Activated T-helper 2 cell treated with anti-CD3 and anti-CD28 coated beads, Interferon-gamma antibody, Interleukin-2, Interleukin-4, amounts not matched to agents 10 μg/mL and 5 μg/mL and 100 μg/mL, durations not matched to agents 14 hours and 24 hours and 36 hours (primary cell): Measurements from ENCODE around the gene PPP2R2C. TPM values are rescaled to one million over a fixed set of nuclear protein-coding genes. Genes with fewer than 3 reads are reported as not detected.

Source experiments
- DNase-seq: peaks from one replicate; pipeline ENCODE4 v3.0.0; 2021; ENCODE audit warnings: low spot score
- H3K27ac Mint-ChIP-seq: one replicate; pipeline ENCODE4 v1.8.0; 2021; ENCODE audit warnings: mixed read lengths
- H3K27me3 Mint-ChIP-seq: one replicate; pipeline ENCODE4 v1.8.0; 2021; ENCODE audit warnings: low read depth, mixed read lengths
- H3K36me3 Mint-ChIP-seq: one replicate; pipeline ENCODE4 v1.8.0; 2021; ENCODE audit warnings: low read depth, mixed read lengths
- H3K4me1 Mint-ChIP-seq: one replicate; pipeline ENCODE4 v1.8.0; 2021; ENCODE audit warnings: low read depth, mixed read lengths
- H3K4me3 Mint-ChIP-seq: one replicate; pipeline ENCODE4 v1.8.0; 2021; ENCODE audit warnings: low read depth, mild to moderate bottlenecking, moderate library complexity, mixed read lengths
- H3K9me3 Mint-ChIP-seq: one replicate; pipeline ENCODE4 v1.8.0; 2021; ENCODE audit warnings: mixed read lengths
- intact Hi-C: fragments of 100-400 bp; cut with micrococcal nuclease; formaldehyde crosslinking; loops from one replicate; pipeline ENCODE4 v1.15.1; 2023
- total RNA-seq: library from RNA; stranded (reverse); gene quantifications from 2 replicates; pipeline ENCODE4 v1.2.3, GENCODE V29; 2022

Gene PPP2R2C
- total RNA-seq, 1 donor from 2014 or later, result not detected

GRCh38 chr4:6491235-6491634 is 18.8 kb upstream of the PPP2R2C start:
- intact Hi-C loops, result no loop called here

GRCh38 chr4:6489927-6490326 is 17.5 kb upstream of the PPP2R2C start:
- Mint-ChIP-seq H3K27me3 (peaks cover 22% of the 10 kb centered on the region), H3K4me3 (no peak overlapping the region), H3K9me3 (no peaks in the 10 kb centered on the region), H3K27ac (no peak overlapping the region), H3K4me1 (no peaks in the 10 kb centered on the region), H3K36me3 (no peaks in the 10 kb centered on the region)
- DNase-seq, result no peak
- intact Hi-C loops, result no loop called here

More at GRCh38 chr4:6491235-6491634, 18.8 kb upstream of the PPP2R2C start:
- no peak for DNase-seq
- Mint-ChIP-seq H3K36me3 (no peaks in the 10 kb centered on the region), H3K9me3 (no peaks in the 10 kb centered on the region), H3K27ac (no peak overlapping the region), H3K4me3 (no peak overlapping the region), H3K27me3 (peaks cover 13% of the 10 kb centered on the region), H3K4me1 (no peaks in the 10 kb centered on the region)

- Mint-ChIP-seq H3K4me3 (no peak overlapping the region), H3K9me3 (no peaks in the 10 kb centered on the region), H3K27me3 (peaks cover 27% of the 10 kb centered on the region), H3K36me3 (no peaks in the 10 kb centered on the region), H3K27ac (no peak overlapping the region), H3K4me1 (no peaks in the 10 kb centered on the region)
- no peak for DNase-seq
- intact Hi-C loops, result no loop called here
Observed at GRCh38 chr4:6487466-6487865, 15.1 kb upstream of the PPP2R2C start.

GRCh38 chr4:6480534-6481088 is 8.2 kb upstream of the PPP2R2C start:
- Mint-ChIP-seq H3K27ac (no peak overlapping the region), H3K36me3 (no peaks in the 10 kb centered on the region), H3K4me3 (no peak overlapping the region), H3K27me3 (peaks cover 15% of the 10 kb centered on the region), H3K4me1 (no peaks in the 10 kb centered on the region), H3K9me3 (no peaks in the 10 kb centered on the region)
- no peak for DNase-seq
- intact Hi-C loops, result no loop called here

GRCh38 chr4:6478546-6479220 is 6.3 kb upstream of the PPP2R2C start:
- intact Hi-C loops, result no loop called here
- DNase-seq, result no peak
- no peaks in the 10 kb centered on the region for H3K36me3 Mint-ChIP-seq
- no peak overlapping the region for H3K27ac Mint-ChIP-seq
- H3K9me3 Mint-ChIP-seq, result no peaks in the 10 kb centered on the region
- H3K4me1 Mint-ChIP-seq, result no peaks in the 10 kb centered on the region
- no peak overlapping the region for H3K4me3 Mint-ChIP-seq
- H3K27me3 Mint-ChIP-seq, result peaks cover 16% of the 10 kb centered on the region

- Mint-ChIP-seq H3K4me3 (no peak overlapping the region), H3K9me3 (no peaks in the 10 kb centered on the region), H3K27ac (no peak overlapping the region), H3K27me3 (peaks cover 27% of the 10 kb centered on the region), H3K4me1 (no peaks in the 10 kb centered on the region), H3K36me3 (no peaks in the 10 kb centered on the region)
- no peak for DNase-seq
- intact Hi-C loops, result no loop called here
Observed at GRCh38 chr4:6476893-6477292, 4.5 kb upstream of the PPP2R2C start.

GRCh38 chr4:6475492-6476020 is 3.1 kb upstream of the PPP2R2C start:
- Mint-ChIP-seq H3K27ac (no peak overlapping the region), H3K4me3 (no peak overlapping the region), H3K9me3 (no peaks in the 10 kb centered on the region), H3K36me3 (no peaks in the 10 kb centered on the region), H3K4me1 (no peaks in the 10 kb centered on the region), H3K27me3 (peaks cover 21% of the 10 kb centered on the region)
- intact Hi-C loops, result no loop called here
- DNase-seq, result no peak

- H3K9me3 Mint-ChIP-seq, result no peaks in the 10 kb centered on the region
- no peaks in the 10 kb centered on the region for H3K36me3 Mint-ChIP-seq
- no peak overlapping the region for H3K27ac Mint-ChIP-seq
- no peak overlapping the region for H3K4me3 Mint-ChIP-seq
- H3K4me1 Mint-ChIP-seq, result no peaks in the 10 kb centered on the region
- H3K27me3 Mint-ChIP-seq, result peaks cover 27% of the 10 kb centered on the region
- DNase-seq, result no peak
- intact Hi-C loops, result no loop called here
Observed at GRCh38 chr4:6474705-6475457, 2.5 kb upstream of the PPP2R2C start.

- intact Hi-C loops, result no loop called here
- Mint-ChIP-seq H3K36me3 (no peaks in the 10 kb centered on the region), H3K9me3 (no peaks in the 10 kb centered on the region), H3K4me1 (no peaks in the 10 kb centered on the region), H3K27me3 (peaks cover 35% of the 10 kb centered on the region), H3K27ac (no peak overlapping the region), H3K4me3 (no peak overlapping the region)
- DNase-seq, result no peak
Observed at GRCh38 chr4:6474053-6474568, 1.7 kb upstream of the PPP2R2C start.

- Mint-ChIP-seq H3K4me1 (no peaks in the 10 kb centered on the region), H3K27me3 (peaks cover 39% of the 10 kb centered on the region), H3K27ac (no peak overlapping the region), H3K9me3 (no peaks in the 10 kb centered on the region), H3K4me3 (no peak overlapping the region), H3K36me3 (no peaks in the 10 kb centered on the region)
- no peak for DNase-seq
- intact Hi-C loops, result no loop called here
Observed at GRCh38 chr4:6473264-6474052, 1.0 kb upstream of the PPP2R2C start.

GRCh38 chr4:6472008-6472386 is 417 bp downstream of the PPP2R2C start:
- Mint-ChIP-seq H3K27ac (no peak overlapping the region), H3K9me3 (no peaks in the 10 kb centered on the region), H3K4me3 (no peak overlapping the region), H3K27me3 (peaks cover 39% of the 10 kb centered on the region), H3K36me3 (no peaks in the 10 kb centered on the region), H3K4me1 (no peaks in the 10 kb centered on the region)
- intact Hi-C loops, result no loop called here
- no peak for DNase-seq

GRCh38 chr4:6471307-6472007 is 957 bp downstream of the PPP2R2C start:
- peaks cover 40% of the 10 kb centered on the region for H3K27me3 Mint-ChIP-seq
- no peaks in the 10 kb centered on the region for H3K4me1 Mint-ChIP-seq
- no peaks in the 10 kb centered on the region for H3K9me3 Mint-ChIP-seq
- intact Hi-C loops, result no loop called here
- H3K27ac Mint-ChIP-seq, result no peak overlapping the region
- H3K36me3 Mint-ChIP-seq, result no peaks in the 10 kb centered on the region
- H3K4me3 Mint-ChIP-seq, result no peak overlapping the region
- DNase-seq, result no peak
